ENCODE results near the gene DPY19L3.
A peak's percentile ranks its signal among the peaks of the same experiment; 100 is the strongest.
"Not testable (repeated sequence)": the region's sequence is repeated elsewhere in the genome, so short reads cannot be mapped to it uniquely, and the experiment has no call there.

DPY19L3 gene

DNA sequence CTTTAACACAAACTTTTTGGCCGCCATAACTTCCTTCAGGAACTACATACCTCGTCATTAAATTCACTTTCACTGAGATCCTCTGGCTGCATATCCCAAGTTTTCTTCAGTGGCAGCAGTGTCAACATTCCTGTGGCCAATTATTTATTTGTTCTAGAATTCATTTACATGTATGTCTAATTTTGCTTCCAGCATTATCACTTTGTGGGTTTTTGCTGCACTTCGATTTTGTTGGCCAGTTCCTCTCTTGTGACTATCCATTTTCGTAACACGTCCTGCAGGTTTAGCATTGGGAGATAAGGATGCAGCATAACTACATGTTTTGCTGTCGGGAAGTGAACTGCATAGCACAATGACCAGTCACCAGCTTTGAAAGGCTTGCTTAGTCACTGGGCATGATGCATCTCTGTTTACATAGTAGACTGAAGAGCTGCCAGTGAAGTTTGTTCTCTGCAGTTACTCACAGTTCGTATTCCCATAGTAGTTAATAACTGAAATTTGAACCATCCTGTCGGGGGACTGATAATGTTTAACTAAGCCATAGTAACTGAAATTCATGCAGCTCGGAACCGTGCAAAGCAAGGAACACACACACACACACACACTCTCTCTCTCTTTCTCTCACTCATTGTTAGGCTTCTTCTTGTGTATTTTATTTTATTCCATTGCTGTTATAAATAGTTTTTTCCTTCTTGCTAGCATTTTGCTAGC lies 31.8 kb upstream of the DPY19L3 start:
- DNase-seq (ENCODE audit: low spot score) = peak; percentile 79
- Histone ChIP-seq H3K27ac (peak overlapping the region; percentile 25 to 71), H3K4me3 (peak overlapping the region; percentile 39)

GRCh38 chr19:32374362-32374761 lies 31.2 kb upstream of the DPY19L3 start:
- DNase-seq (ENCODE audit: low spot score); H3K4me3 ChIP-seq: not testable (repeated sequence)
- H3K27ac ChIP-seq = peak overlapping the region; percentile 25 to 71

More for the DNA sequence above, 31.8 kb upstream of the DPY19L3 start:
- TF ChIP-seq CTCF (IDR thresholded peaks at IDR 0.05) = no peak

- not testable (repeated sequence) for H3K4me3 ChIP-seq; H3K27ac ChIP-seq; DNase-seq (ENCODE audit: low spot score)
These were observed 28.5 kb upstream of the DPY19L3 start for GRCh38 chr19:32377088-32377487.

DNA sequence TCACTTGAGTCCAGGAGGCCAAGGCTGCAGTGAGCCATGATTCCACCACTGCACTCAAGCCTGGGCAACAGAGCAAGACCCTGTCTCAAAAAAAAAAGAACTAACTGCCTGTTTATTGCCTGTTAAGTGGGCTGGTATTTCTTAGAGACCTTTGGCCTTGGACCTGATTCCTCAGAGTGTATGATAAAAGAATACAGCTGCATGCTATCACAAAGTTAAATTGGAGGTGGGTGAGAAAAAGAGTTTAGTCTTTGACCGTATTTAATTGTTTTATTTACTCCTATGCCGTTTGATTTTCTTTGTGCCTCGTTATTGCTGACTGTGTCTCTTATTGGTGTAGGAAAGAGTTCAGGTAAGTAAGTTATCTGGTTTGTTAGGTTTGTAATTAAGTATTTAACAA lies 25.3 kb upstream of the DPY19L3 start:
- Histone ChIP-seq H3K27ac (no peak overlapping the region), H3K4me3 (no peak overlapping the region)
- no peak for DNase-seq (ENCODE audit: low spot score)
- no peak for TF ChIP-seq CTCF (IDR thresholded peaks at IDR 0.05)

GRCh38 chr19:32387701-32388392 lies 17.7 kb upstream of the DPY19L3 start:
- Histone ChIP-seq H3K4me3 (no peak overlapping the region), H3K27ac (no peak overlapping the region)
- no peak for TF ChIP-seq CTCF (IDR thresholded peaks at IDR 0.05)
- DNase-seq (ENCODE audit: low spot score) = no peak

GRCh38 chr19:32388393-32388855 lies 17.1 kb upstream of the DPY19L3 start:
- H3K27ac ChIP-seq = no peak overlapping the region

GRCh38 chr19:32392901-32393300 lies 12.7 kb upstream of the DPY19L3 start:
- no peak for DNase-seq (ENCODE audit: low spot score)
- Histone ChIP-seq H3K27ac (no peak overlapping the region), H3K4me3 (no peak overlapping the region)
- TF ChIP-seq CTCF (IDR thresholded peaks at IDR 0.05) = no peak

More at GRCh38 chr19:32388393-32388855, 17.1 kb upstream of the DPY19L3 start:
- no peak for TF ChIP-seq CTCF (IDR thresholded peaks at IDR 0.05)
- no peak for DNase-seq (ENCODE audit: low spot score)
- H3K4me3 ChIP-seq = no peak overlapping the region

DNA sequence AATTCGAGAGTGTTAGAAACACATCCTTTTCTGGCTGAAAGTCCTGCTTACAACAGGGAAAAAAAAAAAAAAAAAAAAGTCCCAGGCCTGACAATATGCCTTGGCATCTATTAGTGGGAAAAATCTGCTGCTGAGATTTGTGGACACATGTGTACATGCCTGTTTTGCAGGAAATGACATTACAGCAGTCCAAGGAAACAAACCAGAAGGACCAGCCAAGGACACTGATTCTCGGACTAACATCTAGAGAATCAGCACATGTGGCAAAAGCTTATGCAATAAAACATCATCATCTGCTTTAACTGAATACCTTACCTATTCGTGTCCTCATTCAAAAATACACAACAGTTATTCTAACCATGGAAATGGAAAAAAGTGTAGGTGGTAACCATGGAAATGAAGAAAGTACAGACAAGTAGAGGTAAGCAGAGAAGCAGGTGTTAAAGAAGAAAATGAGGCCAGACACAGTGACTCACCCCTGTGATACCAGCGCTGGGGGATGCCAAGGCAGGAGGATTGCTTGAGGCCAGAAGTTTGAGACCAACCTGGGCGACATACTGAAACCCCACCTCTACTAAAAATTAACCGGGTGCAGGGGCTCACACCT lies 9.4 kb upstream of the DPY19L3 start:
- H3K27ac ChIP-seq = no peak overlapping the region

More for the DNA sequence above, 9.4 kb upstream of the DPY19L3 start:
- no peak overlapping the region for H3K4me3 ChIP-seq
- no peak for TF ChIP-seq CTCF (IDR thresholded peaks at IDR 0.05)
- no peak for DNase-seq (ENCODE audit: low spot score)

Measured in coronary artery (tissue), 2 donors.